Measurements from ENCODE around the gene RHBDF2.

DNA sequence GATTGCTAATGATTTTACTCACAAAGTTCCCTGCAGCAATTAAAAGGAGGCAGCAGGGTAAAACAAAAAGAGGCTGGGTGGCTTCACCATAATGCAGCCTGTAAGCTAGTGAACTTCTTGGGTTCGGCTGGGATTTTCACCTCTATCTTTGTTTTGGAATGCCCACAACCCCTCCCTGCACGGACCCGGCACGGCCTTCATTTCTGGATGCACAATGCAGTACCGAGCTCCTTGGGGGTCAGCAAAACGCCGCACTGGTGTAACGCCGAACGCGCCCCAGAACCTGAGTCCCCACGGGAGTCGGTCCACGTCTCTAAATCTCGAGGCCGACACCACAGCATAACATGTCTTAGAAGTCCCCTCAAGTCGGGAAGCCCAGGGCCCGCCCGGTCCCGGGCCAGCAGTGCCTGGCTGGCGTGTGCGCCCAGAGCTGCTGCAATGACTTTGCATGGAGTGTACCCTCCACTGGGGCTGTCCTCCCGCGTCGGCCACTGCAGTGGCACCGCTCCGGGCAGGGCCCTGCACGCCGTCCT is 49.0 kb downstream of the RHBDF2 start:
- TF ChIP-seq, protein P1, sequence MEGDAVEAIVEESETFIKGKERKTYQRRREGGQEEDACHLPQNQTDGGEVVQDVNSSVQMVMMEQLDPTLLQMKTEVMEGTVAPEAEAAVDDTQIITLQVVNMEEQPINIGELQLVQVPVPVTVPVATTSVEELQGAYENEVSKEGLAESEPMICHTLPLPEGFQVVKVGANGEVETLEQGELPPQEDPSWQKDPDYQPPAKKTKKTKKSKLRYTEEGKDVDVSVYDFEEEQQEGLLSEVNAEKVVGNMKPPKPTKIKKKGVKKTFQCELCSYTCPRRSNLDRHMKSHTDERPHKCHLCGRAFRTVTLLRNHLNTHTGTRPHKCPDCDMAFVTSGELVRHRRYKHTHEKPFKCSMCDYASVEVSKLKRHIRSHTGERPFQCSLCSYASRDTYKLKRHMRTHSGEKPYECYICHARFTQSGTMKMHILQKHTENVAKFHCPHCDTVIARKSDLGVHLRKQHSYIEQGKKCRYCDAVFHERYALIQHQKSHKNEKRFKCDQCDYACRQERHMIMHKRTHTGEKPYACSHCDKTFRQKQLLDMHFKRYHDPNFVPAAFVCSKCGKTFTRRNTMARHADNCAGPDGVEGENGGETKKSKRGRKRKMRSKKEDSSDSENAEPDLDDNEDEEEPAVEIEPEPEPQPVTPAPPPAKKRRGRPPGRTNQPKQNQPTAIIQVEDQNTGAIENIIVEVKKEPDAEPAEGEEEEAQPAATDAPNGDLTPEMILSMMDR (IDR thresholded peaks at IDR 0.05), result no peak
- no peak for TF ChIP-seq POLR2A (IDR thresholded peaks at IDR 0.05)

Measured in suprapubic skin (tissue), 3 donors.